WI38 (cell line): ENCODE data around the gene SLC35B2.

Experiments
- H3K4me3 ChIP-seq: 2 replicates; pipeline ENCODE4 v1.5.1; 2011; ENCODE audit warnings: low read depth, mild to moderate bottlenecking, control low read depth, low read length
- TF ChIP-seq, protein P1 (sequence below): IDR thresholded peaks from 2 replicates; pipeline ENCODE4 v1.5.1; 2012; ENCODE audit warnings: low read depth, mild to moderate bottlenecking, control low read depth, low read length

The SLC35B2 gene

GRCh38 chr6:44262467-44263353, 5.4 kb upstream of the SLC35B2 start:
- peak overlapping the region; percentile 74 for H3K4me3 ChIP-seq
- TF ChIP-seq, protein P1, sequence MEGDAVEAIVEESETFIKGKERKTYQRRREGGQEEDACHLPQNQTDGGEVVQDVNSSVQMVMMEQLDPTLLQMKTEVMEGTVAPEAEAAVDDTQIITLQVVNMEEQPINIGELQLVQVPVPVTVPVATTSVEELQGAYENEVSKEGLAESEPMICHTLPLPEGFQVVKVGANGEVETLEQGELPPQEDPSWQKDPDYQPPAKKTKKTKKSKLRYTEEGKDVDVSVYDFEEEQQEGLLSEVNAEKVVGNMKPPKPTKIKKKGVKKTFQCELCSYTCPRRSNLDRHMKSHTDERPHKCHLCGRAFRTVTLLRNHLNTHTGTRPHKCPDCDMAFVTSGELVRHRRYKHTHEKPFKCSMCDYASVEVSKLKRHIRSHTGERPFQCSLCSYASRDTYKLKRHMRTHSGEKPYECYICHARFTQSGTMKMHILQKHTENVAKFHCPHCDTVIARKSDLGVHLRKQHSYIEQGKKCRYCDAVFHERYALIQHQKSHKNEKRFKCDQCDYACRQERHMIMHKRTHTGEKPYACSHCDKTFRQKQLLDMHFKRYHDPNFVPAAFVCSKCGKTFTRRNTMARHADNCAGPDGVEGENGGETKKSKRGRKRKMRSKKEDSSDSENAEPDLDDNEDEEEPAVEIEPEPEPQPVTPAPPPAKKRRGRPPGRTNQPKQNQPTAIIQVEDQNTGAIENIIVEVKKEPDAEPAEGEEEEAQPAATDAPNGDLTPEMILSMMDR: no peak

GRCh38 chr6:44261581-44261980, 4.3 kb upstream of the SLC35B2 start:
- TF ChIP-seq, protein P1: no peak
- no peak overlapping the region for H3K4me3 ChIP-seq

GRCh38 chr6:44260451-44261297, 3.3 kb upstream of the SLC35B2 start:
- TF ChIP-seq, protein P1: no peak
- H3K4me3 ChIP-seq: no peak overlapping the region

DNA sequence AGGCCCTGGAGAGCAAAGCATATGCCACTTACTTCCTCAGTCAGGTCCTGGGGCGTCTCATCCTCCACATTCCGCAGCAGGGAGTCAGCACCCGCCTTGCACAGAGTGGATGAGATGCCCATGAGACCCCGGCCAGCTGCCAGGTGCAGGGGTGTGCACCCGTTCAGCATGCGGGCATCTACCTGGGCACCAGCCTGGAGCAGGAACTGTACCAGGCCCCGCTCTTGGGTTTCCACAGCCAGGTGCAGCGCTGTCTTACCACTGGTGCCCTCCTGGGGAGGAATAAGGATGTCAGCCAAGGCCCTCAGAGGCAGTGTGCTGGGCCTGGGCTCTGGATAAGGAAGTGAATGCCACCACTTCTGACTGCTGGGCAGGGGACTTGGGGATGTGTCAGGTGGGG, 2.7 kb upstream of the SLC35B2 start:
- no peak overlapping the region for H3K4me3 ChIP-seq
- TF ChIP-seq, protein P1: no peak

DNA sequence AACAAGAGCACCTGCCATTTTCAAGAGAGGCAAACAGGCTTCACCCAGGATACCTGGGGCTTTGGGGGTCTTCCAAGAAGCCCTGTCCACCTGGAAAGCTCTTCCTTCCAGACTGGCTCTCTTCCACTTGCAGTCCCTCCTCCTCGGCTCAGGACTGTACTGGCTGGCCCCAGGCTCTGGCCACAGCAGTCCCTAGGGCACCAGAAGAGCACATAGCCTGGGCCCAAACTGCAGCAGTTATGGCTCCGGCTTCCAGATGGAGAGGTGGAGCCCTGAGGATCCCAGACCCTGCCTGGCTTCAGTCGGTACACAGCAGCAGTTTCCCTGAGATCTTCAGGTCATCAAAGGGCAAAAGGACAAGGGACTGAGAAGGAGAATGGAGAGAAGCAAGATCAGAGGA, 1.6 kb upstream of the SLC35B2 start:
- TF ChIP-seq, protein P1: no peak
- H3K4me3 ChIP-seq: no peak overlapping the region

DNA sequence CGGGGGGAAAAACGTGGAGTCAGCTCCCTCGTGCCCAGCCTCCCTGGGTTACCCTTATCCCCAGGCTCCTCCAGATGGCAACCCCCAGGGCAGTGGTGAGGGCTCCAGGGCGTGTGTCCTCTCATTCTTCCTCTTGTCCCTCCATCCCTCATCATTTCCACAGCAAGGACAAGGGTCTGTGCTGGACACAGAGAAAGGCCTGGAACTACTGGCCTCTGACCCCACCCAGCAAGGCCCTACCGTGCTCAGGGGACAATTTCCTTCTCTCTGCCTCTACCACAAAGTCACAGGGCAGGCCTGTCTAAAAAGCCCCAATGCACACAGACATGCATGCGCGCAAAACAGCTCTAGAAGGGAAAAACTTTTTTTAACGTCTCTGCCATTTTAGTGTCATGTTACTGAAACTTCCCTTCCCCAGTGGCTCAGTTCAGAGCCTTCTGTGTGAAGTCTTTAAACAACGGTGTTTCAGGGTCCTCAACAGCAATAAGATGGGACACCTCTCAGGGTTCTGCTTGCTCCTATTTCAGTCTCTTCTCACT, 1.1 kb upstream of the SLC35B2 start:
- H3K4me3 ChIP-seq: no peak overlapping the region

More for the DNA sequence above, 1.1 kb upstream of the SLC35B2 start:
- TF ChIP-seq, protein P1: no peak
